Naive thymus-derived CD8-positive, alpha-beta T cell (primary cell): Measurements from ENCODE around the gene TIMMDC1. TPM values are rescaled to one million over a fixed set of nuclear protein-coding genes. Genes with fewer than 3 reads are reported as not detected.
A peak's percentile ranks its signal among the peaks of the same experiment; 100 is the strongest.

Source experiments
- ATAC-seq, 2 donors: fragments of 150-1000 bp; cut with Tn5 transposase in 1 of 2; sonication (Bioruptor Pico), chemical (Tn5 transposase) in 1 of 2; 1 replicate in 1 of 2; 2 replicates in 1 of 2; pipeline ENCODE4 v1.10.0; 2021; ENCODE audit warnings: mild to moderate bottlenecking in 2 of 2, moderate library complexity in 2 of 2
- POLR2A ChIA-PET: fragments of 350-600 bp; sonication (Branson Sonifier 250); formaldehyde crosslinking; loops from one replicate; lab custom pipeline; 2021; ENCODE audit warnings: antibody characterized with exemption; lab: Charles Lee
- DNase-seq, 10 donors: peaks; one replicate each; pipeline versions ENCODE4 v3.0.0 to v3.0.0-alpha.2; 2020 to 2022
- H3K27ac Mint-ChIP-seq, 10 donors: one replicate each; pipeline ENCODE4 v1.8.0; 2020 to 2022; ENCODE audit warnings: mild to moderate bottlenecking in 10 of 10, mixed read lengths in 10 of 10, moderate library complexity in 4 of 10, inconsistent platforms in 1 of 10
- H3K27me3 Mint-ChIP-seq, 5 donors: one replicate each; pipeline ENCODE4 v1.8.0; 2021 to 2022; ENCODE audit warnings: mixed read lengths in 5 of 5
- H3K36me3 Mint-ChIP-seq, 3 donors: one replicate each; pipeline ENCODE4 v1.8.0; 2020 to 2022; ENCODE audit warnings: mixed read lengths in 3 of 3, mild to moderate bottlenecking in 2 of 3, inconsistent platforms in 1 of 3
- H3K4me1 Mint-ChIP-seq, 4 donors: one replicate each; pipeline ENCODE4 v1.8.0; 2021 to 2022; ENCODE audit warnings: mixed read lengths in 4 of 4
- H3K4me3 Mint-ChIP-seq, 10 donors: one replicate each; pipeline ENCODE4 v1.8.0; 2020 to 2022; ENCODE audit warnings: mild to moderate bottlenecking in 10 of 10, mixed read lengths in 10 of 10, moderate library complexity in 6 of 10, inconsistent platforms in 1 of 10
- H3K9me3 Mint-ChIP-seq, 9 donors: one replicate each; pipeline ENCODE4 v1.8.0; 2020 to 2022; ENCODE audit warnings: mixed read lengths in 9 of 9, mild to moderate bottlenecking in 3 of 9, inconsistent platforms in 1 of 9, moderate library complexity in 1 of 9
- polyA plus RNA-seq, 3 donors: library from polyadenylated mRNA; unstranded; fragments of 300-500 nt; fragmentation: Illumina TruSeq; gene quantifications; one replicate each; pipeline ENCODE4 v1.2.3, GENCODE V29; 2021
- total RNA-seq, 8 experiments: library from RNA in 2 of 8; stranded (reverse) in 2 of 8; gene quantifications; one replicate each; pipeline ENCODE4 v1.2.3 and lab custom pipeline; 2021 to 2026

TIMMDC1 gene, protein sequence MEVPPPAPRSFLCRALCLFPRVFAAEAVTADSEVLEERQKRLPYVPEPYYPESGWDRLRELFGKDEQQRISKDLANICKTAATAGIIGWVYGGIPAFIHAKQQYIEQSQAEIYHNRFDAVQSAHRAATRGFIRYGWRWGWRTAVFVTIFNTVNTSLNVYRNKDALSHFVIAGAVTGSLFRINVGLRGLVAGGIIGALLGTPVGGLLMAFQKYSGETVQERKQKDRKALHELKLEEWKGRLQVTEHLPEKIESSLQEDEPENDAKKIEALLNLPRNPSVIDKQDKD
- total RNA-seq (10 to 100 TPM; 71.0 to 72.9 TPM), polyA plus RNA-seq (10 to 100 TPM; 63.0 to 89.7 (median 75.0) TPM), total RNA-seq (lab: John Stamatoyannopoulos, UW) (11.8 to 49.0 (median 37.5) reads per million in 6 experiments)

DNA sequence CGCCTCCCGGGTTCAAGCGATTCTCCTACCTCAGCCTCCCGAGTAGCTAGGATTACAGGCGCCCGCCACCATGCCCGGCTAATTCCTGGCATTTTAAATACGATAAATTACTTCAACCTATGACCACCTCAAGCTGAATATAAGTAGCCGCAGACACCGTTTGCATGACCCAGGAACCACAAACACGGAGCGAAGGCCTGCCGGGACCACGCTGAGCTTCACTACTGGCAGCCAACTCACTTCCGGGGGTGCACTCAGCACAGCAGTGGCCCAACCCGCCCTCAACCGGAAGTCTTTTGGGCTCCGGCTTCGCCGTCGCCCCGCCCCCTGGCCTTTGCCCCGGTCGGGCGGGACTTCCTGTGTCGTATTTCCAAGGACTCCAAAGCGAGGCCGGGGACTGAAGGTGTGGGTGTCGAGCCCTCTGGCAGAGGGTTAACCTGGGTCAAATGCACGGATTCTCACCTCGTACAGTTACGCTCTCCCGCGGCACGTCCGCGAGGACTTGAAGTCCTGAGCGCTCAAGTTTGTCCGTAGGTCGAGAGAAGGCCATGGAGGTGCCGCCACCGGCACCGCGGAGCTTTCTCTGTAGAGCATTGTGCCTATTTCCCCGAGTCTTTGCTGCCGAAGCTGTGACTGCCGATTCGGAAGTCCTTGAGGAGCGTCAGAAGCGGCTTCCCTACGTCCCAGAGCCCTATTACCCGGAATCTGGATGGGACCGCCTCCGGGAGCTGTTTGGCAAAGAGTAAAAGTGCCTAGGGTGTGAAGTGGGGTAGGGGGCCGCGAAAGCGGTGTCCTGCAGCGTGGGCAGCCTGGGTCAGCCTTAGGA is at the start of gene TIMMDC1:
Gene TIMMDC1 (plus strand): TSS at position 362 of the 826 bp plus-strand sequence. CDS start 187 bp downstream, at position 549.
- H3K36me3 Mint-ChIP-seq: peaks cover 0 to 12% (median 0%) of the 10 kb centered on the region in 3 donors
- H3K4me1 Mint-ChIP-seq: peaks cover 12 to 42% (median 35%) of the 10 kb centered on the region in 4 donors
- H3K4me3 Mint-ChIP-seq: peak within 1 kb of the TSS; percentile 97 to 99 (median 99)
- peak; percentile 97 for ATAC-seq
- DNase-seq: peak; percentile 93 to 98 (median 97)
- H3K27ac Mint-ChIP-seq: peak within 1 kb of the TSS; percentile 98 to 100 (median 99)
- no peaks in the 10 kb centered on the region for H3K9me3 Mint-ChIP-seq
- POLR2A ChIA-PET: interaction anchor here (0.6 to 3.3 kb wide), 13 partner anchors 29 to 1098 kb away, joined by 3 to 58 read pairs (median 6); partner anchors contain the start of genes ADPRH, ARHGAP31, B4GALT4 and COX17
- H3K27me3 Mint-ChIP-seq: no peaks in the 10 kb centered on the region

DNA sequence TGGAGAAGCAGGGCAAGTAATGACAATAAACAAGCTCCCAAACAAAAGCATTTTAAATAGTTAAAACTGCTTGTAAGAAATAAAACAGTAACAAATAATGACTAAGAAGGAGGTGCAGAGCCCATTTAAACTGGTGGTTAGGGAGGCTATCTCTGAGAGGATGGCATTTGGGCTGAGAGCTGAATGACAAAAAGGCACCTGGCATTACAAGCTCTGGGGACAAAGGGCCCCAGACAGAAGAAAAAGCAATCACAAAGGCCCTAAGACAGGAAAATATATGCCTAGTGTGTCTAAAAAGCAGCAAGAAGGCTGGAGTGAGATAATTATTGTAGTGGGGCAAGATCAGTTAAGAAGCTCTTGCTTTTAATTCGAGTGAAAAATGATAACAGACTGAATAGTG is 44.5 kb upstream of the TIMMDC1 start:
- H3K4me1 Mint-ChIP-seq: peaks cover 7 to 24% (median 20%) of the 10 kb centered on the region in 4 donors
- no peak overlapping the region for H3K4me3 Mint-ChIP-seq
- no peak overlapping the region for H3K27ac Mint-ChIP-seq
- DNase-seq (no peak), ATAC-seq (no peak)
- POLR2A ChIA-PET: no interaction called here
- no peaks in the 10 kb centered on the region for H3K9me3 Mint-ChIP-seq
- peaks cover 13 to 90% (median 40%) of the 10 kb centered on the region in 3 donors for H3K36me3 Mint-ChIP-seq
- H3K27me3 Mint-ChIP-seq: no peaks in the 10 kb centered on the region

DNA sequence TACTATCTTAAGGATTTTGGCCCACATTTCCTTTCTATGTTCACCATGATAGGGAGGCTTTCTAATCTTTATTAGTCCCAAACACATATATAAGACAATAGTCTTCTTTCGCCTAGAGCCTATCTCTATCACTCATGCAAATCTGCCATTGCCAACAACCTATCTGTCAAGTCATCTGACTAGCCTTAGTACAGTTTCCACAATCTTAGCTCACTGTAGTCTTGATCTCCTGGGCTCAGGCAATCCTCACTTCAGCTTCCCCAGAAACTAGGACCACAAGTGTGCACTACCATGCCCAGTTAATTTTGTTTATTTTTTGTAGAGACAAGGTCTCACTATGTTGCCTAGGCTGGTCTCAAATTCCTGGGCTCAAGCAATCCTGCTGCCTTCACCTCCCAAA is 41.9 kb upstream of the TIMMDC1 start:
- no peak overlapping the region for H3K4me3 Mint-ChIP-seq

DNA sequence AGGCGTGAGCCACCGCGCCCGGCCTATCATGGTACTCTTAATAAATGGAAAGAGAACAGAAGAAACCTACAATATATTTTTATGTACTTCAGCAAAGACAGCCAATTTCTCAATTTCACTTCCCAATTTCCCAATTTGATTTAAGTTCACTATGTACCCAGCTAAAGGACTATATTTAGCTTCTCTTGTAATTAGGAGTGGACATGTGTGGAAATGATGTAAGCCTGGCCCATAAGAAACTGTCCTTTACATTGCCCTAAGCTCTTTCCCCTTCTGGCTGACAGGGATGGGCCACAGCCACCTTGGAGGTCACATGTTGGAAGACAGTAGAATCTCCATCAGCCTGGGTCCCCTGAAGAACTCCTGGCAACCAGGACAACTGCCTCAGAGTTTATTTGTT is 41.1 kb upstream of the TIMMDC1 start:
- H3K4me1 Mint-ChIP-seq: peaks cover 7 to 42% (median 32%) of the 10 kb centered on the region in 4 donors
- no peaks in the 10 kb centered on the region for H3K27me3 Mint-ChIP-seq
- no peak overlapping the region for H3K4me3 Mint-ChIP-seq
- no peak for ATAC-seq
- H3K36me3 Mint-ChIP-seq: peaks cover 6 to 80% (median 42%) of the 10 kb centered on the region in 3 donors
- no peaks in the 10 kb centered on the region for H3K9me3 Mint-ChIP-seq
- H3K27ac Mint-ChIP-seq: peak overlapping the region in 1 of 10 donors; percentile 74
- DNase-seq: no peak
- POLR2A ChIA-PET: no interaction called here

More for the DNA sequence above, 41.9 kb upstream of the TIMMDC1 start:
- POLR2A ChIA-PET: no interaction called here
- ATAC-seq (no peak), DNase-seq (no peak)
- Mint-ChIP-seq H3K27ac (peak overlapping the region in 1 of 10 donors; percentile 13), H3K27me3 (no peaks in the 10 kb centered on the region), H3K9me3 (no peaks in the 10 kb centered on the region), H3K4me1 (peaks cover 7 to 36% (median 28%) of the 10 kb centered on the region in 4 donors), H3K36me3 (peaks cover 6 to 84% (median 41%) of the 10 kb centered on the region in 3 donors)

DNA sequence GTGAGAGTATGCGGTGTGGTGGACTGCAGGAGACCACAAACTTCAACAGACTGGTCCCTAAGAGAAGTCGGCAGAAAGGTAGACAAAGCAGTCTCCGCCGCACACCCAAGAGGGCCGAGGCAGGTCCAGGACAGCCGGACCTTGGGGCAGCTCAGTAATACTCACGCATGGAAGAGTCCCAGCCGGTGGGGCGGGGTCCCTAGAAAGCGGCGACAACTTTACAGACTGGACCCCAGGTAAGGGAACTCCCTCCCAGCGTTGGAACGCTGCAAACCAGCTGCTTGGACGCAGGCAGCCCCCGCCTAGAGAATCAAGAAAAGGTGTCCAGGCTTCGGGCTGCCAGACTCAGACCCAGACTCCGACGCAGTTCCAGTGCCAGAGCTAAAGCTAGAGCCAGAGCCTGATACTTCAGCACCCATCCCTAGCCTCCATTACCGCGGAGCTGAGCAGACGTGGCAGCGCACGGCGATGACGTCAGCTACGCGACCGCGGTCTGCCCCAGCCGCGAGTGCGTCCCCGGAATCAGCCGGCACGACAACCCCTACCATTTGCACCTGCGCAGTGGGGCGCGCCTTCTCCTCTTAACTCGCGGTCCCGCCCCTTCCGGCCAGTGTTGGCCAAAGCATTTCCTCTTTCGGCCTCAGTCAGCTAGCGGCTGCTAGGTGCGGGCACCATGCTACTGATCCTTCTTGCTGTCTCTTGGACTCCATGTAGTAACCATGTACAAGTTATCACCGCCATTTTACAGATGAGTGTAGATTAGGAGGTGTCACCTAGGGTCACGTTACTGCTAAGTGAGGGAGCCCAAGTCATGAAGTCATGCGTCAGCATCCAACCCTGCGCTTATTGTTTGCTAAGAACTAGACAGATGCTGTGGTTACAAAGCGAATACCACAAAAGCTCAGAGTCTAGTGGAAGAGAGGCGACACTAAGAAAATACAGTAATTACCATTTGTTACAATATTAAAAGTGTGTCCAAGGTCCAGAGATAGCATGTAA is 34.9 kb upstream of the TIMMDC1 start, which contains the start of gene TMEM39A:
Gene TMEM39A (minus strand): TSS at position 445 of the 999 bp plus-strand sequence. CDS start 1,541 bp downstream, outside the sequence.
- ATAC-seq (peak; percentile 88 to 89), DNase-seq (peak; percentile 97 to 100 (median 98))
- peak within 1 kb of the TSS; percentile 97 to 100 (median 99) for H3K27ac Mint-ChIP-seq
- peaks cover 0 to 8% (median 0%) of the 10 kb centered on the region in 9 donors for H3K9me3 Mint-ChIP-seq
- H3K27me3 Mint-ChIP-seq: peaks cover 0 to 4% (median 0%) of the 10 kb centered on the region in 5 donors
- POLR2A ChIA-PET: interaction anchor here (0.6 to 3.6 kb wide), 13 partner anchors 9 to 1132 kb away, joined by 3 to 58 read pairs (median 3); partner anchors contain the start of genes ARHGAP31, GSK3B, NDUFB4 and TIMMDC1
- H3K4me3 Mint-ChIP-seq: peak within 1 kb of the TSS; percentile 90 to 96 (median 94)
- peaks cover 4 to 23% (median 19%) of the 10 kb centered on the region in 3 donors for H3K36me3 Mint-ChIP-seq
- H3K4me1 Mint-ChIP-seq: peaks cover 12 to 47% (median 36%) of the 10 kb centered on the region in 4 donors

DNA sequence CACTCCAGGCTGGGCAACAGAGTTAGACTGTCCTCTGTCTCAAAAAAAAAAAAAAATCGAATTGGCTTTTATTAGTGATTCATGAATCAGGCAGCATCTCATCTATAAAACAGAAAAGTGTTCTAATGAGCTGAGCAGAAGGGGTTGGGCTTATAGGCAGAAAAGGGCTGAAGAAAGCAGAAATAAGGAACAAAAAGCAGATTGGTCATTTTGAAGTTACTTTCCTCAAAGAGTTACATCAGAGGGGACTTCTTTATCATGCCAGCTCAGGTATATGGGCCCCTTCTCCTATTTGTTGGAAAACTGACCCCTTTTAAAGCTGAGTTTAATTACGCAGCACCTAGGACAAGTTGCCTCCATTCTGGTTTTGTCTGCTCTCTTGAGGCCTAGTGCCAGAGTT is 30.3 kb upstream of the TIMMDC1 start:
- peak overlapping the region in 8 of 10 donors; percentile 82 to 96 (median 94) for H3K27ac Mint-ChIP-seq
- ATAC-seq (no peak), DNase-seq (peak in 1 of 10 donors; percentile 10)
- peaks cover 25 to 48% (median 48%) of the 10 kb centered on the region in 4 donors for H3K4me1 Mint-ChIP-seq
- peaks cover 0 to 8% (median 0%) of the 10 kb centered on the region in 9 donors for H3K9me3 Mint-ChIP-seq
- peaks cover 4 to 22% (median 8%) of the 10 kb centered on the region in 3 donors for H3K36me3 Mint-ChIP-seq
- H3K27me3 Mint-ChIP-seq: peaks cover 0 to 4% (median 0%) of the 10 kb centered on the region in 5 donors
- peak overlapping the region; percentile 88 to 97 (median 94) for H3K4me3 Mint-ChIP-seq
- POLR2A ChIA-PET: interaction anchor here (0.7 to 4.5 kb wide), 3 partner anchors 22 to 113 kb away, joined by 3 to 57 read pairs (median 4); partner anchors contain the start of gene TIMMDC1

DNA sequence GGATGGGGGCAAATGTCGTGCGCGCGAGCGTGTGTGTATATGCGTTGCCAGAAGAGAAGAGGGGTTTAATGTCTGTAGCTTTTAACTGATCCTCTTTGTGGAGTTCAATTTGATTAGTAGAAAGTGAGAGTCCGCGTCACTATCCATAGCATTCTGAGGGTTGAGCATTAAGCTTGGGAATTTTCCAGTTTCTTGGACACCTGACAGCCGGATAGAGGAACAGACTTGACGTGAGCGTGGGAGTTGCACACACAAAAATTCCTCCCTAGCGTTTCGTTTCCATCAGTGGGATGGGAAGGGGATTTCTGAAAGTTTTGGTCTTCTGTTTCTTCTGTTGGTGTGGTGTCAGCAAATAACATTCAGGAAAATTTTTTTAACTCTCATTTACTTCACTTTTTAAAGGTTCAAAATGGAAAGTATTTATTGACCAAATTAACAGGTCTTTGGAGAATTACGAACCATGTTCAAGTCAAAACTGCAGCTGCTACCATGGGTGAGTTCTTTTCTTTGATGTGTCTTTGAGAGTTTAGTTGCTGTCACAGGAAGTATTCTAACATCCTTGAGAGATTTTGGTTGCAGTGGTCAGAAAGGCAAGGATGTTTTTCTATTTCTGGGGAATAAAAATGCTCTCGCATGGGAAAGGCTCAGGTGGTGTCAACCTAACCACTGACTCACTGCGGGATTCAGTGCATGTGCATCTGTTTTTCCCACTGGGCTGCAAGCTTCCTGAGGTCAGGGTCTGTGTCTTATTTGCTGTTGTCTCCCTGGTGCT is 28.7 kb upstream of the TIMMDC1 start:
- H3K27ac Mint-ChIP-seq: peak overlapping the region; percentile 74 to 96 (median 94)
- no peaks in the 10 kb centered on the region for H3K27me3 Mint-ChIP-seq
- no peaks in the 10 kb centered on the region for H3K9me3 Mint-ChIP-seq
- H3K4me1 Mint-ChIP-seq: peaks cover 17 to 36% (median 34%) of the 10 kb centered on the region in 4 donors
- ATAC-seq (no peak), DNase-seq (peak in 3 of 10 donors; percentile 24 to 37 (median 33))
- POLR2A ChIA-PET: interaction anchor here (0.7 to 4.5 kb wide), 7 partner anchors 8 to 1251 kb away, joined by 3 to 57 read pairs (median 4); partner anchors contain the start of gene TIMMDC1
- peak overlapping the region; percentile 88 to 97 (median 94) for H3K4me3 Mint-ChIP-seq
- peaks cover 0 to 33% (median 7%) of the 10 kb centered on the region in 3 donors for H3K36me3 Mint-ChIP-seq

DNA sequence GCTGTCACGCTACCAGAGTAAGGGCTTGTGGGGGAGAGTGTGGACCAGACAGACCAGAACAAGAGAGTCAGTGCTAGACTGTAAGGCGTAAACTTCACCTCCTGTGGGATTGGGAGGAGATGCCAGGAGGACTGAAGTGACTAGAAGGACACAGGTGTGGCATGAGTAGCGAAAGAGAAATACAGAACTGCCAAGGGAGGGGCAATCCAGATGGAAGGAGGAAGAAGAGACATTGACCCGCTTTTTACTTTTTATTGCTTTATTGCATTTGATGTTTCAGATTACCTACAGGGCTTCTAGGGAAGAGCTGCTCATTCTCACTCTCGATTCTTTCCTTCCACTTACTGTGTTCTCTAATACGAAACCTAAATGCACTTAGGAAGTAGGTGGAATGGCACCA is 27.5 kb upstream of the TIMMDC1 start:
- Mint-ChIP-seq H3K9me3 (no peaks in the 10 kb centered on the region), H3K4me3 (peak overlapping the region; percentile 18 to 91 (median 60)), H3K27ac (peak overlapping the region in 7 of 10 donors; percentile 16 to 48 (median 24)), H3K4me1 (peaks cover 17 to 36% (median 34%) of the 10 kb centered on the region in 4 donors), H3K27me3 (no peaks in the 10 kb centered on the region), H3K36me3 (peaks cover 3 to 43% (median 7%) of the 10 kb centered on the region in 3 donors)
- no peak for ATAC-seq
- DNase-seq: no peak
- POLR2A ChIA-PET: interaction anchor here (4.5 kb wide), 1 partner anchor 28 kb away, joined by 57 read pairs; the partner anchor contains the start of gene TIMMDC1

DNA sequence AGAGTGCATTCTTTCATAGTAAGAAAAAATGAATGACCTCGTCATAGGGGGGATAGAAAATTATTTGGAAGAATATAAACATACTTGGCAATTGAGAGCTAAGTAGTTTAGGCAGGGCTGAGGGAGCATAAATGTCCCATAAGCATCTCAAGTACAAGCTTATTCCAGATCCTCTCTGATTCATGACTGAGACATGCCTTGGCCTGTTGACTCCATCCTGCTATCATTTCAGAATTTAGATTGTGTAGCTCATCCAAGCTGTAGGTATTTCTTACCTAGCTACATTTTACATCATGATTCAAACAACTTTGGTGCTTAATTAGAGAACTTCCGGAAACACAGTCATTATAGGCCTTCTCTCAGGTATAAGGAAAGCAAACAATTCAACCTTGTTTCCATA is 17.3 kb upstream of the TIMMDC1 start:
- H3K36me3 Mint-ChIP-seq: peaks cover 0 to 86% (median 23%) of the 10 kb centered on the region in 3 donors
- no peak overlapping the region for H3K27ac Mint-ChIP-seq
- ATAC-seq (no peak), DNase-seq (no peak)
- H3K9me3 Mint-ChIP-seq: no peaks in the 10 kb centered on the region
- POLR2A ChIA-PET: no interaction called here
- no peaks in the 10 kb centered on the region for H3K27me3 Mint-ChIP-seq
- no peak overlapping the region for H3K4me3 Mint-ChIP-seq
- peaks cover 0 to 8% (median 1%) of the 10 kb centered on the region in 4 donors for H3K4me1 Mint-ChIP-seq

DNA sequence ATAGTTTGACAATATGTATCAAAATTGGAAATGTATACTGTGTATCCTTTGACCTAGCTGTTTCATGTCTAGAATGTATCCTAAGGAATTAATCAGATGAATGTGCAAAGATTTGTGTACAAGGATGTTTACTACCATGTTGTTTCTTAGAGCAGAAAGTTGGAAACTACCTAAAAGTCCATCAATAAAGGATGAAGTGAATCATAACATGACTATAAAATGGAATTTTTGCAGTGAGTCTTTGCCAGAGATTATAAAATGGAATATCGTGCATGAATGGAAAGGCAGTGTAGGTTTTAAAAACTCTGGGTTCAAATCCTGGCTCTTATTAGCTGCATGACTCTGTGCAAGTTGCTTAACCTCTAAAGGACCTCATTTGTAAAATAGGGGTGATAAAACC is 15.2 kb upstream of the TIMMDC1 start:
- POLR2A ChIA-PET: no interaction called here
- H3K36me3 Mint-ChIP-seq: peaks cover 0 to 82% (median 21%) of the 10 kb centered on the region in 3 donors
- H3K9me3 Mint-ChIP-seq: no peaks in the 10 kb centered on the region
- peaks cover 0 to 3% (median 0%) of the 10 kb centered on the region in 4 donors for H3K4me1 Mint-ChIP-seq
- H3K4me3 Mint-ChIP-seq: no peak overlapping the region
- H3K27me3 Mint-ChIP-seq: no peaks in the 10 kb centered on the region
- no peak for ATAC-seq
- DNase-seq: no peak
- H3K27ac Mint-ChIP-seq: peak overlapping the region in 1 of 10 donors; percentile 58
